B cell (primary cell): Measurements from ENCODE around the gene BHLHA9. TPM values are rescaled to one million over a fixed set of nuclear protein-coding genes. Genes with fewer than 3 reads are reported as not detected.

Experiments
- ATAC-seq: fragments of 200-7000 bp; cut with Tn5 transposase; one replicate; pipeline ENCODE4 v1.10.0; 2021; ENCODE audit warnings: low read depth, mild to moderate bottlenecking, moderate number of reproducible peaks, moderate library complexity
- CTCF ChIA-PET: fragments of 350-600 bp; sonication (Branson Sonifier 250); formaldehyde crosslinking; loops from one replicate; lab custom pipeline; 2021; ENCODE audit warnings: antibody characterized with exemption, inconsistent platforms; lab: Charles Lee
- POLR2A ChIA-PET: fragments of 350-600 bp; sonication (Branson Sonifier 250); formaldehyde crosslinking; loops from one replicate; lab custom pipeline; 2021; ENCODE audit warnings: antibody characterized with exemption; lab: Charles Lee
- DNase-seq: peaks from one replicate; pipeline ENCODE4 v3.0.0; 2013
- H2AFZ ChIP-seq: 2 replicates; pipeline ENCODE4 v1.6.1; 2012; ENCODE audit warnings: mild to moderate bottlenecking, low read depth, low read length; ENCODE audit not compliant: insufficient read depth, poor library complexity, severe bottlenecking
- H3K27ac ChIP-seq, 2 donors: 1 replicate in 1 of 2; 2 replicates in 1 of 2; pipeline ENCODE4 v1.5.1; 2012 to 2013; ENCODE audit warnings: low read length in 2 of 2, mild to moderate bottlenecking in 2 of 2, moderate library complexity in 1 of 2
- H3K27me3 ChIP-seq, 4 experiments: fragments of 200-600 bp in 1 of 4; sonication (generic) in 1 of 4; replicated peaks in 1 of 4; 1 replicate in 2 of 4; 2 replicates in 2 of 4; pipeline versions ENCODE4 v1.6.1 to v1.7.0; 2013 to 2016; ENCODE audit warnings: low read length in 3 of 4, mild to moderate bottlenecking in 2 of 4, mixed read lengths in 1 of 4, moderate library complexity in 1 of 4; ENCODE audit not compliant: insufficient read depth in 4 of 4, control insufficient read depth in 3 of 4; ENCODE audit errors: control extremely low read depth in 1 of 4
- H3K36me3 ChIP-seq, 2 experiments: replicated peaks in 1 of 2; 1 replicate in 1 of 2; 2 replicates in 1 of 2; pipeline versions ENCODE4 v1.6.1 to v1.7.1; 2013; ENCODE audit warnings: low read length in 1 of 2; ENCODE audit not compliant: insufficient read depth in 2 of 2, control insufficient read depth in 1 of 2; ENCODE audit errors: control extremely low read depth in 1 of 2, extremely low read depth in 1 of 2
- H3K4me1 ChIP-seq, 2 donors: fragments of 200-600 bp in 1 of 2; sonication (generic) in 1 of 2; 1 replicate in 1 of 2; 2 replicates in 1 of 2; pipeline versions ENCODE4 v1.5.1 to v1.6.1; 2013 to 2017; ENCODE audit warnings: low read length in 2 of 2; ENCODE audit not compliant: control insufficient read depth in 2 of 2, insufficient read depth in 2 of 2
- H3K4me2 ChIP-seq: replicated peaks from 2 replicates; pipeline ENCODE3; 2012; ENCODE audit warnings: mild to moderate bottlenecking, low read depth, low read length; ENCODE audit not compliant: poor library complexity, severe bottlenecking
- H3K4me3 ChIP-seq, 5 experiments: fragments of 200-600 bp in 1 of 5; sonication (generic) in 1 of 5; 1 replicate in 3 of 5; 2 replicates in 2 of 5; pipeline versions ENCODE4 v1.5.1 to v1.7.0; 2011 to 2016; ENCODE audit warnings: low read length in 4 of 5, mild to moderate bottlenecking in 4 of 5, low read depth in 2 of 5, control low read depth in 1 of 5, moderate library complexity in 1 of 5; ENCODE audit not compliant: insufficient read depth in 1 of 5; ENCODE audit errors: control extremely low read depth in 1 of 5, extremely low read depth in 1 of 5
- H3K79me2 ChIP-seq: fragments of 200-600 bp; sonication (generic); one replicate; pipeline ENCODE4 v1.6.0; 2016; ENCODE audit warnings: low read length; ENCODE audit not compliant: control insufficient read depth, insufficient read depth
- H3K9ac ChIP-seq: fragments of 200-600 bp; sonication (generic); 2 replicates; pipeline ENCODE4 v1.6.1; 2017; ENCODE audit warnings: mild to moderate bottlenecking, low read length, moderate library complexity
- H3K9me3 ChIP-seq, 3 donors: one replicate each; pipeline versions ENCODE4 v1.6.1 to v1.7.1; 2013; ENCODE audit warnings: low read length in 2 of 3; ENCODE audit not compliant: control insufficient read depth in 2 of 3, insufficient read depth in 1 of 3; ENCODE audit errors: control extremely low read depth in 1 of 3
- H4K20me1 ChIP-seq: 2 replicates; pipeline ENCODE4 v1.6.0; 2012; ENCODE audit warnings: mild to moderate bottlenecking, low read length; ENCODE audit not compliant: insufficient read depth, control insufficient read depth, poor library complexity, severe bottlenecking
- H3K27ac Mint-ChIP-seq: one replicate; pipeline ENCODE4 v1.8.0; 2021; ENCODE audit warnings: mixed read lengths
- H3K27me3 Mint-ChIP-seq: one replicate; pipeline ENCODE4 v1.8.0; 2021; ENCODE audit warnings: mixed read lengths
- H3K4me1 Mint-ChIP-seq: one replicate; pipeline ENCODE4 v1.8.0; 2021; ENCODE audit warnings: mixed read lengths
- H3K4me3 Mint-ChIP-seq: one replicate; pipeline ENCODE4 v1.8.0; 2021; ENCODE audit warnings: mixed read lengths
- H3K9me3 Mint-ChIP-seq: one replicate; pipeline ENCODE4 v1.8.0; 2022; ENCODE audit warnings: mixed read lengths; ENCODE audit not compliant: insufficient read depth
- CTCF ChIP-seq: fragments of 200-600 bp; IDR thresholded peaks from one replicate; pipeline ENCODE4 v1.8.0; 2022; ENCODE audit warnings: antibody characterized with exemption, mild to moderate bottlenecking
- EZH2 ChIP-seq: IDR thresholded peaks from 2 replicates; pipeline ENCODE4 v1.6.1; 2012; ENCODE audit warnings: borderline replicate concordance, low read depth, mild to moderate bottlenecking, moderate library complexity, low read length; ENCODE audit not compliant: insufficient read depth, poor library complexity, severe bottlenecking
- WGBS: methylation state at CpG from one replicate; pipeline ENCODE4 v1.1.5; 2013; ENCODE audit warnings: missing lambda C conversion rate; ENCODE audit not compliant: insufficient coverage; 5-methylcytosine and 5-hydroxymethylcytosine counted together
- intact Hi-C: fragments of 100-400 bp; cut with micrococcal nuclease; formaldehyde crosslinking; loops from one replicate; pipeline ENCODE4 v1.10.0; 2022
- polyA plus RNA-seq: library from polyadenylated mRNA; depleted of rRNA; stranded (reverse); fragments of >200 nt; gene quantifications from 2 replicates; pipeline ENCODE4 v1.2.3, GENCODE V29; 2012
- total RNA-seq, 2 donors: library from RNA; stranded (reverse); fragments of 120-200 nt in 1 of 2; gene quantifications; 1 replicate in 1 of 2; 2 replicates in 1 of 2; pipeline versions ENCODE4 v1.2.3 to v1.2.4, GENCODE V29; 2013 to 2022

Gene BHLHA9
- total and polyA plus RNA-seq, 2 donors (not counting 1 experiment from before 2014, with no cell fraction given) = not detected

- Mint-ChIP-seq H3K4me1 (peaks cover 15% of the 10 kb centered on the region), H3K9me3 (no peaks in the 10 kb centered on the region), H3K4me3 (no peak overlapping the region), H3K27ac (no peak overlapping the region), H3K27me3 (peaks cover 37% of the 10 kb centered on the region)
- Histone ChIP-seq H3K9ac (no peak overlapping the region), H3K4me1 (peaks cover 8 to 18% of the 10 kb centered on the region in 2 donors), H3K79me2 (no peaks in the 10 kb centered on the region), H3K27me3 (peaks cover 0 to 56% (median 19%) of the 10 kb centered on the region in 4 experiments), H3K27ac (no peak overlapping the region), H3K4me2 (no peak overlapping the region), H3K4me3 (no peak overlapping the region), H2AFZ (no peak overlapping the region), H3K9me3 (peaks cover 0 to 11% (median 0%) of the 10 kb centered on the region in 3 donors), H3K36me3 (no peaks in the 10 kb centered on the region), H4K20me1 (no peaks in the 10 kb centered on the region)
- no peak for DNase-seq
- ATAC-seq = no peak
- TF ChIP-seq EZH2 = no peak
- TF ChIP-seq CTCF = no peak
- intact Hi-C loops = loop anchor here (5.0 kb wide), 2 partner anchors 261 to 391 kb away; partner anchors contain the start of genes INPP5K, RILP and SCARF1
- ChIA-PET POLR2A (no interaction called here), CTCF (interaction anchor here (0.6 to 2.5 kb wide), 5 partner anchors 14 to 216 kb away, joined by 3 to 12 read pairs (median 5); partner anchors contain the start of gene BHLHA9)
- 9% methylated on average over 9 of the region's 16 CpGs for WGBS
Measured at GRCh38 chr17:1256699-1257098, 13.5 kb upstream of the BHLHA9 start.

- Histone ChIP-seq H3K4me3 (peak overlapping the region in 4 of 5 experiments; percentile 32 to 67 (median 47)), H3K79me2 (no peaks in the 10 kb centered on the region), H4K20me1 (no peaks in the 10 kb centered on the region), H2AFZ (peak overlapping the region; percentile 77), H3K27me3 (peaks cover 0 to 45% (median 16%) of the 10 kb centered on the region in 4 experiments), H3K36me3 (no peaks in the 10 kb centered on the region), H3K9me3 (peaks cover 0 to 15% (median 0%) of the 10 kb centered on the region in 3 donors), H3K4me2 (peak overlapping the region; percentile 95), H3K27ac (no peak overlapping the region), H3K9ac (peak overlapping the region; percentile 71), H3K4me1 (peaks cover 3 to 13% of the 10 kb centered on the region in 2 donors)
- H3K4me3 Mint-ChIP-seq = peak overlapping the region; percentile 63
- TF ChIP-seq CTCF (no peak), EZH2 (no peak)
- ChIA-PET CTCF (interaction anchor here (0.5 to 2.5 kb wide), 18 partner anchors 7 to 984 kb away, joined by 3 to 16 read pairs (median 4); partner anchors contain the start of gene INPP5K), POLR2A (interaction anchor here (0.5 to 1.0 kb wide), 3 partner anchors 7 to 523 kb away, joined by 3 read pairs; no protein-coding TSS in a partner anchor)
- no peak for DNase-seq
- peaks cover 12% of the 10 kb centered on the region for H3K4me1 Mint-ChIP-seq
- WGBS = 11% methylated on average over 30 of the region's 43 CpGs
- H3K27me3 Mint-ChIP-seq = peaks cover 26% of the 10 kb centered on the region
- H3K9me3 Mint-ChIP-seq = no peaks in the 10 kb centered on the region
- ATAC-seq = no peak
- H3K27ac Mint-ChIP-seq = no peak overlapping the region
- intact Hi-C loops = no loop called here
Measured at GRCh38 chr17:1260086-1260769, 10.0 kb upstream of the BHLHA9 start.
